ENCODE measurements around the gene GFOD1.
"Not testable (repeated sequence)": the region's sequence is repeated elsewhere in the genome, so short reads cannot be mapped to it uniquely, and the experiment has no call there.

Gene GFOD1

GRCh38 chr6:13349811-13350506 is 137.4 kb downstream of the GFOD1 start:
- DNase-seq: no peak

- DNase-seq: no peak
Measured at GRCh38 chr6:13348334-13349113, 138.9 kb downstream of the GFOD1 start.

GRCh38 chr6:13346245-13346644 is 141.2 kb downstream of the GFOD1 start:
- no peak for DNase-seq

DNA sequence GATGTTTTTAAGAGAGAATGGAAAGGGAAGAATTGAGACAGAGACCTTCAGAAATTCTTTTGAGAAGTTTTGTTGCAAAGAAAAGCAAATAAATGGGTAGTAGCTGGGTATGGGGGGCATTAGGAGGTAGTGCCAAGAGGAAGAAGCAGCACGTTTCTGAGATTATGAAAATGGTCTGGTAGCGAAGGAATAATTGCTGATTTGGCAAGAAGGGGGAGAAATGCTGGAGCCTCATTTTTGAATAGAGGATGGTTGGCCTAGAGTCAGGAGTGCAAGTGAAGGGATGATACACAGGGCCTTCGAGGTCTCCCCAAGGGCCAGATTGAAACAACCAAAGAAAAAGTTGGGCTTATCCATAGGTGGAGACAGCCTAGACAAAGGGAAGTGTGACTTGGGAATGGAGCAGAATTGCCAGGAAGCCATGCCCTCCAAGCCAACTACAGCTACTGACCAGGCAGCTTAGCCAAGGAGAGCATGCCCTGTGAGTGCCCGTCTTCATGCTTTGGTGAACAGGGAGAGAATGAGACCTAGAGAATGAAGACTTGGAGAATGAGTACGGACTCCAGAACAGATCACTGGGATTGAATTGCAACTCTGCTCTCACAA is 144.9 kb downstream of the GFOD1 start:
- no peak for DNase-seq

- no peak for DNase-seq
Measured at GRCh38 chr6:13339863-13340630, 147.4 kb downstream of the GFOD1 start.

DNA sequence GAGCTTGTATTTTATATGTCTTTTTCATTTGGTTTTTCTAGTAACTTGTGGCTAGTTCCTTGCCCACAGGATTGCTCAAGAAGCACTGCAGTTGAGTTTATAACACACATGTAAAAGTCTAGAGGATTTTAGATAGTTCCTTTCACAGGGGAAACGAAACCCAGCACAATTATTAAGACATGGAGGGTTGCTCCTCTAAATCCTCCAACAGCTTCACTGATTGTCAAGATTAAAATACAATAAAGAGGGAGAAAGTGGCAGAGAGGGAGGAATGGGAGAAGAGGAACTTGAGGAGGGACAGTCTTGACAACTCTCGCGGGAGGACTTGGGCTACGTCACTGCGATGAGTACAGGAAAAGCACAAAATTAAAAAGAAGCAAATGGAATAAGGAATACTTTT is 149.4 kb downstream of the GFOD1 start:
- DNase-seq: no peak

DNA sequence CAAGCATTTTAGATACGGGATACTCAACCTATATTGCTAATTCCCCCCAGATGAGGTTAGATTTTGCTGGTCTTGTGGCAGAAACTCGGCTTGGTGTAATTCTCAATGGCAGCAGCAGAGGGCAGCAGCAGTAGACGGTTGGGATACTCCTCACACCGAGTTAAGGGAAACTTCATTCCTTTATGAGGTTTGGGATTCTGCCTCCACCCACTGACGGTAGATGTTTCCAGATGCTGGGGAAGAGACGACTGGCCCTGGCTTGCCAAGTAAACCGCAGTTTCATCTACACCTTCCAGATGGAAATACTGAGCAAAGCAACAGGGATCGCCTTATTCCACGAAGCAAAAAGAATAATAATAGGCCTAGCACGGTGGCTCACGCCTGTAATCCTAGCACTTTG is 150.8 kb downstream of the GFOD1 start:
- DNase-seq: peak; percentile 63 to 70

GRCh38 chr6:13334953-13335352 is 152.4 kb downstream of the GFOD1 start:
- DNase-seq: no peak

DNA sequence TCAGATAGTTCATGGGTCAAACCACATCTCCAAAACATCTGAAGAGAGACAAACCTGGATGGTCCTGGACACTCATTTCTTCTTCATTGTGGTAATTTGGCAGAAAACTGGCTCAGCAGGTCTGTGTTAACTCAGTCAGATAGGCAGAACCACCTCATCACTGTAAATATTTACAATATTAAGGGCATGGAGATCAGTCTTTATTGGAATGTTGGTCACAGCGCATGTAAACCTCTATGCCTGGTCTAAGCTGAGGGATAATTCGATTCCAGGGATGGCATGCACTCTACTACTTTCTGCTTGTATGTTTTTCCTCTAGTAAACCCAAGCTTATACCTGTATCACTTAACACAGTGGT is 155.1 kb downstream of the GFOD1 start:
- DNase-seq: no peak

GRCh38 chr6:13331516-13332348 is 155.7 kb downstream of the GFOD1 start:
- DNase-seq: peak in 1 of 2 donors; percentile 61

DNA sequence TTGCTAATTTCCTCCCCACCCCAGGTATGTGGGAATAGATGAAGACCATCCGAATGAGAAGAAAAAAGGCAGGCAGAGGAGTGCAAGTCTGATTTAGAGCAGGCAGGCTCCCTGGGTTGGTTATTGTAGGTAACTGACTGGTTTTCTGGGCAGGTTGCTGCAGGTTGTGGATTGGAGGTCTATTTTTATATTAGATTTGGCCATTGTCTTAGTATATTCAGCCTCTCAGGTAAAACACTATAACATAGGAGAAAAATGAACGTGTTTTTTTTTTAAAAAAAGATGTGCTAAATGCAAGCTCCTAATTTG is 158.6 kb downstream of the GFOD1 start:
- DNase-seq: no peak

- DNase-seq: peak; percentile 94
Measured at GRCh38 chr6:13328076-13328874, 159.1 kb downstream of the GFOD1 start, which contains the start of gene TBC1D7. TSS of gene TBC1D7 (minus strand) at chr6:13328537. CDS start at chr6:13326898, 1,639 bp downstream.

GRCh38 chr6:13327691-13328075 is 159.7 kb downstream of the GFOD1 start:
- peak in 1 of 2 donors; percentile 27 for DNase-seq

DNA sequence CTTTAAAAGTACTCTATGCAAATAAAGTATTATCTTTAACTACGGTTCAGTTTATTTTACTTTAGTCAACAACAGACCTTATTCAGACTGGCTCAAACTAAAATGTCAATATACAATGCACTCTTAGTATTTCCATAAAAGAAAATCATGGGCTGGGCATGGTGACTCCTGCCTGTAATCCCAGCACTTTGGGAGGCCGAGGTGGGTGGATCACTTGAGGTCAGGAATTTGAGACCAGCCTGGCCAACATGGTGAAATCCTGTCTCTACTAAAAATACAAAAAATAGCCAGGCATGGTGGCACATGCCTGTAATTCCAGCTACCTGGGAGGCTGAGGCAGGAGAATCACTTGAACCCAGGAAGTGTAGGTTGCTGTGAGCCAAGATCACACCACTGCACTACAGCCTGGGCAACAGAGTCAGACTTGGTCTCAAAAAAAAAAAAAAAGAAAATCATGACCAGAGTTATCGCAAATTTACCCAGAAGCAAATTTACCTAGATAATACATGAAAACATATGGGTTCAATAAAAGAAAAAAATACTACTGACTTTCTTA is 161.3 kb downstream of the GFOD1 start:
- DNase-seq: not testable (repeated sequence)

GRCh38 chr6:13319891-13320564 is 167.4 kb downstream of the GFOD1 start:
- DNase-seq: no peak

- no peak for DNase-seq
Measured at GRCh38 chr6:13318821-13319220, 168.6 kb downstream of the GFOD1 start.

DNA sequence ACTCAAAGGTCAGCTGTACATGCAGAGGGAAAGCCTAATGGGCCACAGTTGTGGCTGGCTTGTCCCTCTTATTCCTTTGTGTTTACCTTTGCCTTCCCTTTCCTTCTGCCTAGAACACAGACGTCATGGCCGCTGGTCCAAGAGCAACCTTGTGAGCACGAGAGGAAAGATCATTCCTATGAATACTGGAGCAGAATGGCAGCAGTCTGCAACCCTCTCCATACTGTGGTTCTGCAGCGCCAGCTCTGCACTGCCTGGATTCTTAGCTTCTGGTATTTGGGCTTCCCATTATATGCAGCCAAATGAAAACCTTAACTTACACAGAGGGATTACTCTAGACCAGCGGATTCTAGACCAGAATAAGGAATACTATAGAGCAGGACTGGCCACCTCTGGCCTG is 171.5 kb downstream of the GFOD1 start:
- no peak for DNase-seq

GRCh38 chr6:13314806-13315205 is 172.6 kb downstream of the GFOD1 start:
- no peak for DNase-seq

DNA sequence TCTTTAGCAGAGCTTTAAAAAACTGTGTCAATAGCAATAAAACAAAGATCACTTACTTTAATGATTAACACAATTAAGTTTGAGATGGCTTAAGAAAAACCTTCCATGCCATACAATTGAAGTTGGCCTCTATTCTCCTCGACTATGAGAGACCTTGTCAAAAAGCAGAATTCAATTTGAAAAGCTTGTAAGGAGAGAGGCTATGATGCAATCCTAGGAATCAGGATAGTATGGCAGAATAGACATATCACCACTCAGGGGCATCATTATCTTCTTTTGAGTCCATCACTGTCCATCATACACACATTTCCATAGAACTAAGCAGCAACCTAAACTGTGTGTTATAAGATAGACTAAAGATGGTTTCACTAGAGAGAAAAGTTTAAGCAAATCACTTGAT is 176.2 kb downstream of the GFOD1 start:
- DNase-seq: no peak

DNA sequence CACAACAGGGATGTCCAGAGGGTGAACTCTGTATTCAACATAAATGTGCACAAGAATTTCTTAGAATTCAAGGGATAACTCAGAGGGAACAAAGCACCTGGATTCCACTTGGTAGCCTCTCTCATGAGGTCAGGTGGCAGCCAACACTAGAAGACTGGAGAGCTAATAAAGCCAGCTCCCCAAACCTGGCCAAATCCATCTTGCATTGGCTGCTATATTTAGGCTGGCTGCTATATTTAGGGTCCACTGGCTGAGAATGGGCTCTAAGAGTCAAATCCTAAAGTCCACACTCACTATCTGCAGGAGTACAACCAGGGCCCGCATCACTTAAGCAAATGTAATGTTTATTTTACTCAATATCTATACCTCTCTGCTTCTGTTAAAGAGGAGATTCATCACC is 179.1 kb downstream of the GFOD1 start:
- DNase-seq: no peak

Data from CD4-positive, alpha-beta T cell treated with Interleukin-4 for 1 hour (primary cell).